SK-MEL-5 (cell line): ENCODE data around the gene NTM. TPM values are rescaled to one million over a fixed set of nuclear protein-coding genes. Genes with fewer than 3 reads are reported as not detected.
"Not testable (repeated sequence)": the region's sequence is repeated elsewhere in the genome, so short reads cannot be mapped to it uniquely, and the experiment has no call there.

Experiments
- DNase-seq: peaks from one replicate; pipeline ENCODE4 v3.0.0-alpha.2; 2016; ENCODE audit warnings: low read depth, low spot score
- in situ Hi-C: cut with HindIII; loops from 2 replicates; pipeline ENCODE4 v1.10.0; 2016; ENCODE audit warnings: low sequenced_read_pairs, high pct_unique_total_duplicates, low pct_unique_long_range_greater_than_20kb
- total RNA-seq: library from RNA; depleted of rRNA; stranded (reverse); fragments of >200 nt; shearing (Covaris generic); gene quantifications from 2 replicates; pipeline ENCODE4 v1.2.3, GENCODE V29; 2014

NTM gene
- total RNA-seq, 1 experiment from 2014 or later: 0.95 TPM

DNA sequence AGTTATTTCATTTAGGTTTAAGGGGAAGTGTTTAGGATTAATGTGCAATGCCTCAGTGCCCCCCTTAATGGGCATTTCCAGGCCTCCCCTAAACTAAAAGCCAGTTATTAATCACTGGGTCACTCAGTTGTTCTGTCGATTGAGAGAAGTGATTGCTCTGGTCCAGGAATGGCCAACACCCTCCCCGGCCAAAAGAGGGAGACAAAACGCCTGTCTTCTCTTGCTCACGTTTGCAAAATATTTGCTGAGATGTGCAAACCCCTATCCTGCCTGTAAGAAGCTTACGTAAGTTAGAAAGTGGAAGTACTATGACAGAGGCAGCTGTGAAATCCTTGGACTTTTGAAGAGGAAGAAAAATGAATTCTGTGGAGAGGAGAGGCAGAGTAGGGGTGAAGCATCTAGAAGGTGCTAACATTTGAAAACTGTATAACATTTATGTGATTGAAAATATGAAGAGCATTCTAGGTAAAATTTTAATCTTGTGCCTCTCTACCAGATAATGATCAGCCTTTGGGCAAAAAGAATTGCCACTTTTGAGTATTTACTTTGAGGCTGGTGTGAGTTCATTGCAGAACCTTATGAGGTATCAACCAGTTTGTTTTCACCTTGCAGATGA lies 37.7 kb downstream of the NTM start:
- in situ Hi-C loops: no loop called here
- peak; percentile 67 for DNase-seq

DNA sequence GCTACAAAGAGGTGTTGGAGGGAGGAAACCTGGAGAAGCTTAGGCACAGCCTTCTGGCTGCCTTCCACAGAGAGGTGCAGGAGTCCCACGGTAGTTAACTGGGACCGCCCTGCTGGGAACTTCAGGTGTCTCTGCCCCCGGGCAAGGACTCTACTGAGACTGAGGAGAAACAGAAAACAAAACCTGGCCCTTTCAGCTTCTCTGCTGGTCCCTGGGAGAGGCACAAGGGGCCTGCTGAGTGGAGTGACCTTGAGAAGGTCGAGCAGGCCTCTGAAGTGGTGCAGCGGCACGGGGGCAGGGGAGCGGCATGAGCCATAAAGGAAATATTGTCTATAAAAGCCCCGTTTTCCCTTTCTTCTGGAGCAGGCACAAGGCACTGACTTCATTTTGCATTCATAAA lies 38.9 kb downstream of the NTM start:
- in situ Hi-C loops: no loop called here
- no peak for DNase-seq

DNA sequence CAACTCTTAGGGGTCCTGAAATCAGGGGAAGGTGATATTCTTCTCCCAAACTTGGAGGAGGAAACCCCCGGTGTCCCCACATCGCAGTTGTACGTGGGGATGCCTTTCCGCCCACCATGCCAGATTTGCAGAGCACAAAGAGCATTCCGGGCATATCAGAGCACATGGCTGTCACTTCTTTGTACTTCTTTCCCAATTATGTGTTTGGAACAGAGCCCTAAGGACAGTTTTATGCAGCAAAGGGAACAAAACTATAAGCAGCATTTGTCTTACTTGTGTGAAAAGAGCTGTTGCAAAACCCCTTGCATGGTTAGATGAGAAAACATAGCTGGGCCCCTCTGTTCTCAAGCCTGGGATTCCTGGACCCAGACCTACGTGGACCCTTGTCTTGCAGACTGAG lies 41.2 kb downstream of the NTM start:
- in situ Hi-C loops: no loop called here
- no peak for DNase-seq

DNA sequence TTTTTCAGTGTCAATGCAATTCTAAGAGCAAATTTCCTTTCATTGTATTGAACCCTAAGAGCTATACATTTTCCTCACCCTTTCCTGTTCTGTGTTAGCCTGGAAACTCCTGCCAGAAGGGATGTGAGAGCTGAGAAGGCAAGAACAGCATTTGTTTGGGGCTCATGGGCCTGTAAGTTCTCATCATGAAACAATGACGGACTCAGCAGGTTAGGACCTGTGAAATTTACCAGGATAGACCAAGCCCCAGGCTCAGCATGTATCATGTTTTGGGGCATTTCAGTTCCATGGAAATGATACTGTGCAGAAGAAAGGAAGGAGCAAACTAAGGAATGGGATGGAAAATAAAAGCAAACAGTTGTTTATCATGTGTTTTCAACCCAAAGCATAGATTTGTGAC lies 41.6 kb downstream of the NTM start:
- no peak for DNase-seq
- in situ Hi-C loops: no loop called here

DNA sequence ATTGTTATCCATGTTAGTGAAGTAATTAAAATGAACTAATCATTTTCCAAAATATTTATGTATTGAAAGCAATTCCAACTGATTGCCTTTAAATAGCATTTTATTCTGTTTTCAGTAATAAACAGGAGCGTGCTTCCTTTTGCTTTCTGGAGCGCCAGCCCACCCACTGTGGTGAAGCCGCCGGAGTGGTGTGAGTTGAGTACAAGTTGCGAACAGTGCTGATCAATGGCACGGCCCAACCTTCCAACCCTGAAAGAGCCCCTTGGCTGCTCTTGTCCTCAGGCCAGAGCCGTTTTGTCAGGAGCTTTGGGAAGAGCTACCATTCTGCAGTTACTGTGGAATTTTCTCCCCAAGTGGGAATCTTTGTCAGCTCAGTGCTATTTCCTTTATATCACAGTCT lies 42.8 kb downstream of the NTM start:
- in situ Hi-C loops: no loop called here
- no peak for DNase-seq

DNA sequence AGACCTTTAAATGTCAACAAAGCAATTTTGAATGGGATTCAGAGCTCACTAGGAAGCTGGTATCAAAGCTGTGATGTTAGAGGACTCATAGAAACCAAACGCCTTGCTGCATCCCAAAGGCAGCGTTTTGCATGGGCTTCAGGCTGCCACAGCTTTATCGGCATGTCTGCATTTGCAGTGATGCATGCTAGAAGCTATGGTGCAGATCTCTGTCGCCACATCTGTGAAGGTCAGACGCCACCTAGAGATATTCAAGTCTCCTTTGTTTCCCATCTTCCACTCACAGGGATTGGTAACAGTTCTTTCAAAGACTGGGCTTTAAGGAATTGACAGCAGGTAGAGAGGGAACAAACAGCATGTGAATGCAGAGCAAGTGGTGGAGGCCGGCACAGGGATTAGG lies 47.8 kb downstream of the NTM start:
- DNase-seq: no peak
- in situ Hi-C loops: no loop called here

DNA sequence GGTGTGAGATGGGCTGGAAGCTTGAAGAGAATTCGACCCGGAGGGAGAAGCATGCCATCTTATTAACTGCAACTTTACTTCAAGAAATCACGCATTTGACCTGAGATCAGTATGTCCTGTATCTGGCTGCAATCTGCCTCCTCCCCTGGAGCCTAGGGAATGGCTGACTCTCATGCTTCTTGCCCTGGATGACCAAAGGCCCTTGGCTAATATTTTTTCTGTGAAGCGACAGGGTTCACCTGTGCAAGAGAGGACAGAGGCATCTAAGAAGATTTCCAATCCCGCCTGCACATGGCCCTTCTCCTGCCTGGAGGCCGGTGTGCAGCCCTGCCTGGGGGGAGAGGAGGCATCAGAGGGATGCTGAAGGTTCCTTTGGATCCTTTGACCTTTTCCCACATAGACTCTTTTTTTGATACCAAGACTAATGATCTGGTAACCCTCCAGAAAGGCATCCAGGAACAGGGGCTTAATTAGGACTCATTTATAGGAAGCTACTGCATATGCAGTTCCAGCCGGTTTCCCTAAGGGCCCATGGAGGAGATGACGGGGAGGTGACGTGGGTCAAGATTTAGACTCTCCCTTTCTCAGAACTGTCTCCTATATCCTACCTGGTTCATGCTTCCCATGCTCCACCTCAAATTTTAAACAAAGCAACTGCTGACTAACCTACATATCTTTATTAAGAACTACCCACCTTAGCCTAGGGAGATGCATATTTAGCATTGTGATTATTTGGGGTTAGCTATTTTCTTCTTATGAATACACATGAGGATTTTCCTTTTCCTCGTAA lies 50.8 kb downstream of the NTM start:
- no peak for DNase-seq
- in situ Hi-C loops: no loop called here

DNA sequence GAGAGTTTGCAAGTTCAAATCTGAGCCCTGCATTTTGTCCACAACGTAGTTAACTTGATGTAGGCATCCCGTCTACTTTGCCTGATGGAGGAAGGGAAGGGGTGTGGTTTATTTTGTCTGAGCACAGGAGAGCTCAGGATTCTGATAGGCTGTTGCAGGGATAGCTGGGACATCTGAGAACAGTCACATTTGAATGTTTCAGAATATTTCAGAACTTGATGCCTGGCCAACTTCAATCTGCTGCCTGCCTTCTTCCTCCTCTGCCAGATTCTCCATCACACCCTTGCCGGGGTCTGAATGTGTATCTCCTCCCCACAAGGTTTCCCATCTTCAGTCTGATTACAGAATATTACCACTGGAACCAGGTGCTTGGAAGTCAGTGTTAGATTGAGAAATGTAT lies 51.6 kb downstream of the NTM start:
- in situ Hi-C loops: no loop called here
- DNase-seq: no peak

DNA sequence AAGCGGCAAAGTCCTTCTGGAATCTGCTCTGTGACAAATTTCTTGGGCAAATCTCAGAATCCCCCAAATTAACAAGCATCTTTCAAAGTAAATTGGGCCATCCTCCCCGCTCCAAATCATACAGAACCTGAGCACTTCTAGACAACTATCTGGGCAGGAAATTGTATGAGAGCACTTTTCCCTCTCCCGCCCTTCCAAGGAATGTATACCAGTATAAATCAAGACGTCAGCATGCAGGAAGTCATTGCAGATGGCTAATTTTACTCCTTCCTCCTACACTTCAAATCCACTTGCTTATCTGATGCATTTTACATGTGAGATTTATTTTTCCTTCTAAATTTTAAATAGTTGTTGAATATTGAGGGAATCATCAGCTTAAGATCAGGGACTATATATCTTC lies 52.1 kb downstream of the NTM start:
- DNase-seq: no peak
- in situ Hi-C loops: no loop called here

DNA sequence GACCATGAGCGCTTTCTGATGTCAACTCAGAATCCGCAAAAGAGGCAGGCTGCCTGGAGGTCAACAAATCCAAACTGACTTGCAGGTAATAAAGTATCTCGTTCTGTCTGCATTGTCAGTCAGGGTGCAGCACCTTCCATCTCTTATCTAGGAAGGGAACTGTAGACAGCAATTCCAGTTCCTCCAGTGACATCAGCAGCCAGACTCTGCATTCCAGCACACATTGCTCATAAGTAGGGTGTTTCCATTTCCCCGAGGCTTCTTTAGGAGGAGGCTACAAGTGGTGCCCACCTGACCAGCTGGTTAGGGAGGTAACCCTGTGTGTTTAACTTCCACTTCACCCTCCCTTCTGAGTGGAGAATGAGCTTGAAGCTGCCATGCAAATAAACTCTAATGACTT lies 53.3 kb downstream of the NTM start:
- DNase-seq: no peak

DNA sequence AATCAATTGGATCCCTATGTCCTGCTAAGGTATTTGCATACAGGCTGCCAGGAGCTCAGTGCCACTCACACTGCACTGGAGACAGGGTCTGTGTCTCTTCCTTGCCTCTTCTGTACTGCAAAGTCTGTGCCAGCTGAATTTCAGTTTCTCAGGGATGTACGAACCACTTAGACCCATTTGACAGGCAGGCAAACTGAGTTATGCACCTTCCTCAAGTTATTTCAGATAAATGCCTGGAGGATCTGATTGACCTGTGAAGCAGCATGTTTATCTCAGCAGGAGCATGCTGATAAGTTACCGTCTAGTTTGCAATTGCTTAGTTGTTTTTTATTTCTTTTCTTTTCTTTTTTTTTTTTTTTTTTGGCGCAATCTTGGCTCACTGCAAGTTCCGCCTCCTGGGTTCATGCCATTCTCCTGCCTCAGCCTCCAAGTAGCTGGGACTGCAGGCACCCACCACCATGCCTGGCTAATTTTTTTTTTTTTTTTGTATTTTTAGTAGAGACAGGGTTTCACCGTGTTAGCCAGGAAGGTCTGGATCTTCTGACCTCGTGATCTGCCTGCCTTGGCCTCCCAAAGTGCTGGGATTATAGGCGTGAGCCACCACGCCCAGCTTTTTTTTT lies 54.0 kb downstream of the NTM start:
- in situ Hi-C loops, DNase-seq: not testable (repeated sequence)

More for the DNA sequence above, 53.3 kb downstream of the NTM start:
- in situ Hi-C loops: no loop called here

DNA sequence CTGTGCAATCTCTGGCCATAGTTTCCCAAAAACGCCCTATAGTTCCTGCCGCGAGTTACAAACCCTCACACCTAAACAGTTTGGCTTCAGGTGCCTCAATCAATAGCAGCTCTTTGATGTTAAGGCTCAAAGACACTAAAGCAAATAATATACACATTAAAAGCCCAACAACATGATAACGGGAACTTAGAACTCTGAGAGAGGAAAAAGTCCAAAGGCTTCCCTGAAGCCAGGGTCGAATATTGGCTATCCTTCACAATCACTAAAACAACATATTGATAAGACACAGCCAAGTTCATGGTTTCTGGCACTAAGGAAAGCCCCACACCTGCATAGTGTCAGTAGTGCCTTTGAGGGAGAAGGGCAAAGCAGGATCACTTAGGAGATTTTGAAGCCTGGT lies 54.9 kb downstream of the NTM start:
- in situ Hi-C loops: no loop called here
- no peak for DNase-seq

DNA sequence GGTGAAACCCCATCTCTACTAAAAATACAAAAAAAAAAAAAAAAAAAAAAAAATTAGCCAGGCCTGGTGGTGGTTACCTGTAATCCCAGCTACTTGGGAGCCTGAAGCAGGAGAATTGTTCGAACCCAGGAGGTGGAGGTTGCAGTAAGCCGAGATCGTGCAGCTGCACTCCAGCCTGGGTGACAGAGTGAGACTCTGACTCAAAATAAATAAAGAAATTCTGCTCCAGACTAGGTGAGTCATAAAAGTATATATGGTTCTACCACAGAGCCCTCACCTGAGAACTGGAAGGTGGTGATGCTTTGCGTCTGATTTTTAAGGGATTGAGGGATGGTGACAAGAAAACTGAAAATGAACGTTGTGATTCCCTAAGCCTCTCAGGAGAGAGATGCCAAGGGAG lies 58.4 kb downstream of the NTM start:
- in situ Hi-C loops: no loop called here

DNA sequence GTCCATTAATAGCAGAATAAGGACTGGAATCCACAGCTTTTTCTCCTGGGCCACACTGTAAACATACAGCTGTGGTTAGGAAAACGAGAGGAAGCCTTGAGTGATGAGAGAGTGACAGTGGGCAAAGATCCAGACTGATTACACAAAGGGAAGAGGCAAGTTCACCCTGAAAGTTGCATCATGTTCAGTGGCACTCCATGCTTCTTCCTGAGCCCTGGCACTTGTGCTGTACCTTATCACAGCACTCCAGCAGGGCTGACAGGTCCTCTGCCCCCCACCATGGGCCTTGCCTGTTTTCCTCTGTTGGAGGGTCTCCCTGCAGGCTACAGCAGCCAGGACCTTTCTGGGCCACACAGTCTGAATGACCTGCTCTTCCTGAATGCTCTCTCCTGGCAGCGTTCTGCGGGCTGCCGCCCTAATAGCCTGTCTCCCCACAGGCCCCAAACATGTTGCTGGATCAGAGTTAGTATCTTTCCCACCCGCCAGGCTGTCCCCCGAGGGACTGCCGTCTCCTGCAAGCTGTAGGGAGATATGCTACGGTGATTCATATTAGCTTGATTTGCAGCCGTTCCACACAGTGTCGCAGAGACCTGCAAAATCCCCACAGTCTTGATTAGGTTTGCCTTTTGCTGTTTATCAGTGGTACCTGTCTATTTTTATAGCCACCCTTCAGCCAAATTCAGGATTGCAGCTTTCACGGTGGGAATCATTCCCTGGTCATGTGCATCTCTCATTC lies 60.2 kb downstream of the NTM start:
- in situ Hi-C loops: no loop called here
- no peak for DNase-seq

More for the DNA sequence above, 58.4 kb downstream of the NTM start:
- DNase-seq: no peak

DNA sequence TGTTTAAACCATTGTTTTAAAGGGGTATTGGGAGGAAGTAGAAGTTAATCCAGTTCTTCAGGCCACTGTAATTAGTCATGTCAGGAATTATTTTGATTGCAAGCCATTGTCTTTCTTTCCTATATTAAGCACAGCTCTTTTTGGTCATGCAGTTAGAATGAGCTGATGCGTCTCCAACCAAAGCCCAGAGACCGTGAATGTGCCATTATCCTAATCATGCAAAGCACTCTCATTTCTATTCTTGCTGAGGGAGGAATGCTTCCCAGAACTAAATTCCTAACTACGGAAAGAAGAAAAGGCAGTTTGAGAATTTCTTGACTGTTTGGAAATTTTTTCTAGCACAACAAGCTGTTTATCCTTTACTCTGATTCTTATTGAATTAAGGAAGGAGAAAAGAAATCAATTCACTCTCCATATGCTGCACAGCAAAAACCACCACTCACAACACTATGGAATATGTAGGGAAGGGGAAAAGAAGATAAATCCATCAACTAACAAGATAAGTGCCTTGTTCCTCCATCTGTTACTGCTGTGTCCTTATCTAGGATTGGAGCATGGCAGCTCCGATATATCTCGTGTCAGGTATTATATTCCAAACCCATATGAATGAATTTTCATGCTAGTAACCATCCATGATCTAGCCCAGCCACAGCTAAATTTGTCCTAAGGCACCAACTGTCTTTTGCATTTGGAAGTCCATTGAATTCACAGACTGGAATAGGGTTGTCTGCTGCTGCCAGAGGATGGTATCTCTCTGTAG lies 70.8 kb downstream of the NTM start:
- in situ Hi-C loops: no loop called here
- no peak for DNase-seq

DNA sequence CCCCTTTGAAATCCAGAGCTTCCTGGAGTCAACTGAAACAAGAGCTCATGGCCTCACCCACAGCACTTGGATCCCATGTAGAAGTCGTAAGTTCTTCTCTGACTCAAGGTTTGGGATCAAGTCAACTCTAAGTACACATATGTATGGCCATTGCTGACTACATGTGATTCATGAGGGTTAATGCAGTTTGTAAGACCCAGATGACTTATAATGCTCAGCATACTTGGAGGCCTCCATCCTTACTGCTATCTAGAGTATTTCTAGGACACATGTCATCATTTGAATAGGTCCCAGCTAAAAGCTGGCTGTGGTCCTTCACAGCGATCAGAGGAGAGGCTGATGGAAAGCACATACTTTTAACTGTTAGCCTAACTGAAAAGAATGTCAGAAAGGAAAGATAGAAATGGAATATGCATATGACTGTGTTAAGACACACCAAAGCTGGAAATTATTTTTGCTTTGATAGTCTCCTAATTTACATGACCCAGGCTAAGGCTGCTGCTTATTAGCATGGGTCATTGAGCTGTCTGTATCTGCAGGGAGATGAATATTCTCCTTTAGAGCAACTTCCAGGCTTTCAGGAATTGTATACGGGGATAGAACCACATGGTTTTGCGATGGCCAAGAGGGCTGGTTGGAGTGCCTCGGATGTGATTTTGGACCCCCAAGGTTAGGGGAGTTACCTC lies 76.3 kb downstream of the NTM start:
- DNase-seq: no peak
- in situ Hi-C loops: no loop called here

DNA sequence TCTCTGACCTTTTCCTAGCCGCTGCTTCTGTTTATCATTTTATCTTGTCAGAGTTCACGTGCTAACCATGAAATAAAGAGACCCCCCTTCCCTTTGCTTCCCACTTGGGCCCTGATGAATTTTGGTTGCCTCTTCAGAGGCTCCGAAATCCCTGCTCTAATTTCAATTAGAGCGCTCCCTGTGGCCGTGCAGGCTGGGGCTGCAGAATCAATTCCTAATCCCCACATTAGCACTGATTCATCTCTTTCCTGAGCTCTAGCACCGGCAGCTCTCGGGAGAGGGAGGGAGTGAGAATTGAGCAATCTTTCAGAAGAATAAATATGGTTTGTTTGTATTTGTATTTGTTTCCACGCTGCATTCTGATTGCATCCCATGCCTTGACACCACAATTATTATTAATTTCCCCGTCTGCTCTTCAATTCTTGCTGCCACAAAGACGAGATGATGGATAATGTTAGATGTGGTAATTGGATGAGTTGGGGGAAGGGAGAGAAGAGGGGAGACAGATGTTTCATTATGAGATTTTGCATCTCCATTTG lies 76.9 kb downstream of the NTM start:
- in situ Hi-C loops: no loop called here

More for the DNA sequence above, 76.9 kb downstream of the NTM start:
- no peak for DNase-seq
